HG03521 (cell line): Measurements from ENCODE around the gene SLC25A6.
"Not testable (repeated sequence)": the region's sequence is repeated elsewhere in the genome, so short reads cannot be mapped to it uniquely, and the experiment has no call there.

ENCODE experiments used
- ATAC-seq: cut with Tn5 transposase; IDR thresholded peaks from one replicate; pipeline ENCODE4 v1.9.1; 2021; ENCODE audit warnings: mild to moderate bottlenecking, moderate library complexity; ENCODE audit not compliant: unreplicated experiment

SLC25A6 gene

DNA sequence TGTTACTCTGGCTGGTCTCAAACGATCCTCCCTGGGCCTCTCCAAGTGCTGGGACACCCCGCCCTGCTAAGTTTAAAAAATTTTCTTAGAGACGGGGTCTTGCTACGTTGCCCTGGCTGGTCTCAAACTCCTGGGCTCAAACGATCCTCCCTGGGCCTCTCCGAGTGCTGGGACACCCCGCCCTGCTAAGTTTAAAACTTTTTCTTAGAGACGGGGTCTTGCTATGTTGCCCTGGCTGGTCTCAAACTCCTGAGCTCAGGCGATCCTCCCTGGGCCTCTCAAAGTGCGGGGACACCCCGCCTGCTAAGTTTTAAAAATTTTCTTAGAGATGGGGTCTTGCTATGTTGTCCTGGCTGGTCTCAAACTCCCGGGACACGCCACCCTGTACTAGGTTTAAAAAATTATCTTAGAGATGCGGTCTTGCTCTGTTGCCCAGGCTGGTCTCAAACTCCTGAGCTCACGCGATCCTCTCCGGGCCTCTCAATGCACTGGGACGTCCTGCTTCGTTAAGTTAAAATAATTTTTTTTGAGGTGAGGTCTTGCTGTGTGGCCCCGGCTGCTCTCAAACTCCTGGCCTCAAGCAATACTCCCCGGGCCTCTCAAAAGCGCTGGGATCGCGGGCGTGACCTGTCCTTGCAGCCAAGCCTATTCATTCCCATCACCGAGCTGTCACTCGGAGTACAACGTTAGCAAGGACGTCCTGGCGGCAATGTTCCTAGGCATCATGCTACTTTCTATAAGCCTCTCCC lies 1.1 kb downstream of the SLC25A6 start:
- no peak for ATAC-seq

- no peak for ATAC-seq
These were observed 2.0 kb downstream of the SLC25A6 start for GRCh38 chrX:1389993-1390285.

GRCh38 chrX:1389181-1389992 lies 2.5 kb downstream of the SLC25A6 start:
- ATAC-seq: no peak

DNA sequence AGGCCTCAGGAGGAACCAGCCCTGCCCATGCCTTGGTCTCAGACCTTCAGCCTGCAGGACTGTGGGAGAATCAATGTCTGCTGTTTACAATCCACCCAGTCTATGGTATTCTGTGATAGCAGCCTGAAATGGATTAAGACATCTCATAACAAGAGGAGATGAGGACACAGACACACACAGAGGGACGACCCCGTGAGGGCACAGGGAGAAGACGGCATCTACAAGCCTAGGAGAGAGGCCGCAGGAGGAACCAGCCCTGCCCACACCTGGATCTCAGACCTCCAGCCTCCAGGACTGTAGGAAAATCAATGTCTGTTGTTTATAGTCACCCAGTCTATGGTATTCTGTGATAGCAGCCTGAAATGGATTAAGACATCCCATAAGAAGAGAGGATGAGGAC lies 3.3 kb downstream of the SLC25A6 start:
- no peak for ATAC-seq

GRCh38 chrX:1387141-1387776 lies 4.7 kb downstream of the SLC25A6 start:
- ATAC-seq: no peak

- no peak for ATAC-seq
These were observed 5.4 kb downstream of the SLC25A6 start for GRCh38 chrX:1386338-1387127.

DNA sequence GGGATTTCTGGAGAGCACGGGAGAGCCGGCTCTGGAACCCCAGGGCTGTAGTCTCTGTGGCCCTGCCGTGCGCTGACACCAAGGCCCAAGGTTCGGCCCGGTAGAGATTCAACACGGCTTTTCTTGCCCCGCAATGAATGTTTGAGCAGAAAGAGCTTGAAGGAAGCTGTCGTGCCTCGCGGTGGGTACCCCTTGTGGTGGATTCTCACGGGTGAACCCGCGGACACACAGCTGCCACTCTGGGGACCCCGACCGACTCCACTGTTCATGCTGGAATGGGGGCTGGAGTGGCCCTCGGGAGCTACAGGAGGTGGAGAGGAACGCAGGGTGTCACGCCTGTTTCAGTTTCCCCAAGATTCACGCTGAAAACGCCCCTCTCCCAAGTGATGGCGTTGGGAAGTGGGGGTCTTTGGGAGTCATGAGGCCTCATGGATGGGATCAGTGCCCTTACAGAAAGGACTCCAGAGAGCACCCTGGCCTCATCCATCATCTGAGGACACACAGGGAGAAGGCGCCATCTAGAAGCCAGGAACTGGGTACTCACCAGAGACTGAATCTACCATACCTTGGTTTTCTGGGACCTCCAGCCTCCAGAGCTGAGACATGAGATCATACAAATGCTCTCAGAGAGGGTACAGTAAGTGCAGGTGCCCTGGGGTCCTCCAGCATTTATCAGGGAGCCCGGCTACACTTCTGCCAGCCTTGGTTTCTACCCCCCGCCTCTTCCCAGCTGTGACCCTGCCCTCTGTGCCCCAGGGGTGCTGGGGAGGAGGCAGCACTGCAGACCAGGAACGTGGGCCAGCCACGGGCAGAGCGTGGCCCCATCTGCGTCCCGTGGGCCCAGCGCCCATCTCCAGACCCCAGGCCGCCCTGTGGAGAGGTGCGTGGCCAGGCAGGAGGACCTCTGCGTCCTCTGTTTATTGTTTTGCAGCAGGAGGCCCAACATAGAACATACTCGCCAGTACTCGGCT lies 6.4 kb downstream of the SLC25A6 start:
- ATAC-seq: no peak

- no peak for ATAC-seq
These were observed 7.2 kb downstream of the SLC25A6 start for GRCh38 chrX:1384658-1385252.

DNA sequence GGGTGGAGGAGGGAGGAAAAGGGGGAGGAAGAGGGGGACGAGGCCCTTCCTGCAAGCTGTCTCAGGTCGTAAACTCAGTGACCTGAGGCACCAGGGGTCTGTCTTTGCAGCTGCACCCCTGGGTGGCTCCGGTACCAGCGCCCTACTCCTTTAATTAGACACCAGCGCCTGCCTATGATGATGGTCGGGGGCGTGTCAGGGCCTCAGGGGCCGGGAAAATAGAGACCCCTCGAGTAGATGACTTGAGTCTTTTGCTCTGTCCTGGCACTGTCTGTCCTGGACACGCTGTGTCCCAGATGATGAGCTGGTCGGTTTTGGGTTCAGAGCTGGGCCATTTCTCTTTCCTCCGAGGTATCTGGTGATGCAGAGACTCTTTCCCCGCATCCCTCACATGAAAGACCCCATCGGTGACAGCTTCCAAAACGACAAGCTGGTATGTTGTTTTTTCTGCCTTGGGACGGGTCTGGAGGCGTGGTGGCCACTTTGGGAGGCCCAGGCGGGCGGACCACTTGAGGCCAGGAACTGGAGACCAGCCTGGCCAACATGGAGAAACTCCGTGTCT lies 11.2 kb downstream of the SLC25A6 start:
- no peak for ATAC-seq

DNA sequence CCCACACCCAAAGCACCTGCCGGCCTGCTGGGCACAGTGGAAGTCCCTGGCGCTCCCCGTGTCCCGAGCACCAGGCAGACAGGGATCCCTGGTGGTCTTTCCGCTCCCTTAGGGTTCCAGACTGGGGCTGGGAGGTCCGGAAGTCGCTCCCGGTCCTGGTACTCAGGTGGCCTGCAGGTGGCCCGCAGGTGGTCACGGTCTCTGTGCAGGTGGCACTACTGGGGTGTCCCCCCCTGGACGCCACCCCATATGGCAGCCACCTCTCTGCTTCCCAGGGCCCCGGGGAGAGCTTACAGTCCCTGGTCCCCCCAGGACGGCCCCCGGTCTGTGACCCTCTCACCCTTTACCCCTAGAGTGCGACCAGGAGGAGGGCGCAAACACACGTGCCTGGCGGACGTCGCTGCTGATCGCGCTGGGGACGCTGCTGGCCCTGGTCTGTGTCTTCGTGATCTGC lies 13.6 kb downstream of the SLC25A6 start:
- no peak for ATAC-seq

DNA sequence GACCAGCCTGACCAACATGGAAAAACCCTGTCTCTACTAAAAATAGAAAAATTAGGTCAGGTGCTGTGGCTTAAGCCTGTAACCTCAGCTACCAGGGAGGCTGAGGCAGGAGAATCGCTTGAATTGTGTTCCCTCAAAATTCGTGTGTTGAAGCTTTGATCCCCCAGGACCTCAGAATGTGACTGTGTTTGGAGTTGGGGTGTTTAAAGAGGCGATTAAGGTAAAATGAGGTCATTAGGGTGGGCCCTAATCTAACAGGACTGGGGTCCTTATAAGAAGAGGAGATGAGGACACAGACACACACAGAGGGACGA lies 23.6 kb downstream of the SLC25A6 start:
- no peak for ATAC-seq

DNA sequence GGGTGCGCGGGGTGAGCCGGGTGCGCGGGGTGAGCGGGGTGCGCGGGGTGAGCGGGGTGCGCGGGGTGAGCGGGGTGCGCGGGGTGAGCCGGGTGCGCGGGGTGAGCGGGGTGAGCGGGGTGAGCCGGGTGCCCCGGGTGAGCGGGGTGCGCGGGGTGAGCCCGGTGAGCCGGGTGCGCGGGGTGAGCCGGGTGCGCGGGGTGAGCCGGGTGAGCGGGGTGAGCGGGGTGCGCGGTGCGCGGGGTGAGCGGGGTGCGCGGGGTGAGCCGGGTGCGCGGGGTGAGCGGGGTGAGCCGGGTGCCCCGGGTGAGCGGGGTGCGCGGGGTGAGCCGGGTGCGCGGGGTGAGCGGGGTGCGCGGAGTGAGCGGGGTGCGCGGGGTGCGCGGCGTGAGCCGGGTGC lies 25.6 kb downstream of the SLC25A6 start:
- ATAC-seq: not testable (repeated sequence)

- no peak for ATAC-seq
These were observed 30.0 kb downstream of the SLC25A6 start for GRCh38 chrX:1361910-1362309.

GRCh38 chrX:1361275-1361674 lies 30.6 kb downstream of the SLC25A6 start:
- ATAC-seq: no peak

GRCh38 chrX:1360171-1360570 lies 31.7 kb downstream of the SLC25A6 start:
- ATAC-seq: no peak

DNA sequence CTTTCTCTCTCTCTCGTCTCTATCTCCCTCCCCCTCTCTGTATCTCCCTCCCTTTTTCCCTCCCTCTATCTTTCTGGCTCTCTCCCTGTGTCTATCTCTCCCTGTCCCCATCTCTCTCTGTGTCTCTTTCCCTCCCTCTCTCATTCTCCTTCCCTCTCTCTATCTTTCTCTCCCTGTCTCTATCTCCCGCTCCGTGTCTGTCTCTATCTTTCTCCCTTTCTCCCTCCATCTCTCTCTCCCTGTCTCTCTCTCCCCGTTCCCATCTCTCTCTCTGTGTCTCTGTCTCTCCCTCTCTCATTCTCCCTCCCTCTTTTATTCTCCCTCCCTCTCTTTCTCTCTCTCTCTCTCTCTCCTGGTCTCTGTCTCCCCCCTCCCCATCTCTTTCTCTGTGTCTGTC lies 32.4 kb downstream of the SLC25A6 start:
- no peak for ATAC-seq

GRCh38 chrX:1358793-1359476 lies 33.0 kb downstream of the SLC25A6 start:
- no peak for ATAC-seq

GRCh38 chrX:1357993-1358392 lies 33.9 kb downstream of the SLC25A6 start:
- no peak for ATAC-seq
